ENCODE data around the gene EXD3.

The EXD3 gene

DNA sequence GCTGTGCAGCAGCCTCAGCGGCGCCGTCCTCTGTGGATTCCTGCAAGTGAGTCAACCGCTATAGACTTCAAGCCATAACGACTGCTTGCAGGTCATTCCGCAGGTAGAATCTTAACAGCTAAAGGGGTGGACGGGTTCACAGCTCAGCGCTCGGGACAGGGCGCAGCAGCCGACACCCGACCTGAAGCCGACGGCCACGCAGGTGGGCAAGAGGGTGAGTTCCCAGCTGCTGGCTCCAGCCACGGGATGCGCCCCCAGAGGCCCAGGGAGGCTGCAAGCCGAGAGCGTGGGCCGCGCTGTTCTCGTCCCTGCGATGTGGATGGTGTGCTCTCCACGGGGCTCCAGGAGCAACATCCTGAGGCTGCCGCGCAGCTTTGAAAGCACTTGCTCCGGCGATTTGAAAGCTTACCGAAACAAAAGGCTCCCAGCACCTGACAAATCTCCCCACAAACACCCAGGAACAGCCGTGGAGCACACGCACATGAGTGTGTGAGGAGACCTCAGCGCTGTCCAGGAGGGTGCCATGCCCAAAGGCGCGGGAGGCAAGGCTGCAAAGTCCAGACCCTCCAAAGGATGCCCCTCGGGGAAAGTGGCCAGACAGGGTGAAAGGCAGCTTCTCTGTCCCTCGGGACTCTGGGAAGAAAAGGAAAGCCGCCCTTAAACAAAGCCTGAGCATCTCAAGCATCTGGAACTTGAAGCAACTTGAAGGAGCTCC, 48.7 kb downstream of the EXD3 start:
- no peak for DNase-seq

DNA sequence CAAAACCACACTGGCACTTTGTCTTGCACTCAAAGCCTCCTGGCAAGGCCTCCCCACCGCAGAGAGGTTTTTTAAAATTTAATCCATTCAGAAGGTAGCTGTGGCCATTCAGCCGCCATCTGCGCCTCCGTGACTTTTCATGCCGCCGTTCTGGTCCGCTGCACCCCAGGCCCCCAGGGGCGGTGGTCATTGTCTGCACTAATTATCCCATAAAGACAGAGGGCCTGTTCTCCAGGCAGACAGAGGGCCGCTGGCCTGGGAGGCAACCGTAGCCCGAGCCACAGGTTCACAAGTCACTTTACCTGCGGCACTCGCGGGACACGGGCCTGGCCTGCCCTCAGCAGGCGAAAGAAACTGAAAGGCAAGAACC, 49.4 kb downstream of the EXD3 start:
- DNase-seq: no peak

DNA sequence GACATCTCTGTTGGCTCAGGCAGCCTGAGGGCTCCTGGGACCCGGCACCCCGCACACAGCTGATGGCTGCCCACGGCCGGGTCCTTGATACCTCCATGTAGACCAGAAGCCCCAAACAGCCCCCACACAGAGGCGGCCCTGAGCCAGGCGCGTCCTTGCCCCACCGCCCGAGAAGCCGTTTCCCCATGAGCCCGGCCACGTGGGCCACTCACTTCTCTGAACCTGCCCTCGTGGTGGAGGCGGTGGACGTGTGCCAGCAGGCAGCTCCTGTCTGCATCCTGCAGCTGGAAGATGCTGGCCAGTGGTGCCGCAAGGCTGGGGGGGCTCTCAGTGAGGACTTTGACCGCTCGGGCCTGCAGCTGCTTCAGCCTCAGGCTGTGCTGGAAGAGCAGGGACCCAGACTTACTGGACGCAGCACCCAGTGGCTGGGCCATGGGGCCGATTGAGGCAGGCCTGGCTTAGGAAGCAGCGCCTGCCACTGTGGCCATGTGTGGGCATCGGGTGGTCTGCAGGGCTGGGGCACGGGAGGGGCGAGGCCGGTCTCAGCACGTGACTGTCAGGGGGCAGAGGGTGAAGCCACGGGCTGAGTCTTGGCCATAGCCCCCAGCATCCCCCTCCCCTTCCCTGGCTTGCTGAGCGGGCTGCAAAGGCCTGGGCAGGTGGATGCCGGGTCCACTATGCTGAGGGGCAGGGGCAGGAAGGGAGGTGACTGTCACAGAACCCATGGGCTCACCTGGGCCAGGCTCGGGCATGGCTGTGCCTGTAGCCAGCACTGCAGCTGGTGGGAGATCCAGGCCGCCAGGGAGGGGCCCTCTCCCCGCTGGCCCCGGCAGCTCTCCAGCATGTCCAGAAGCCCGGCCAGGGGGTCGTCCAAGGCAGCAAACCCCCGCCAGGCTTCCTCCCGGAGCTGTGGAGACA, 50.0 kb downstream of the EXD3 start:
- DNase-seq: no peak

DNA sequence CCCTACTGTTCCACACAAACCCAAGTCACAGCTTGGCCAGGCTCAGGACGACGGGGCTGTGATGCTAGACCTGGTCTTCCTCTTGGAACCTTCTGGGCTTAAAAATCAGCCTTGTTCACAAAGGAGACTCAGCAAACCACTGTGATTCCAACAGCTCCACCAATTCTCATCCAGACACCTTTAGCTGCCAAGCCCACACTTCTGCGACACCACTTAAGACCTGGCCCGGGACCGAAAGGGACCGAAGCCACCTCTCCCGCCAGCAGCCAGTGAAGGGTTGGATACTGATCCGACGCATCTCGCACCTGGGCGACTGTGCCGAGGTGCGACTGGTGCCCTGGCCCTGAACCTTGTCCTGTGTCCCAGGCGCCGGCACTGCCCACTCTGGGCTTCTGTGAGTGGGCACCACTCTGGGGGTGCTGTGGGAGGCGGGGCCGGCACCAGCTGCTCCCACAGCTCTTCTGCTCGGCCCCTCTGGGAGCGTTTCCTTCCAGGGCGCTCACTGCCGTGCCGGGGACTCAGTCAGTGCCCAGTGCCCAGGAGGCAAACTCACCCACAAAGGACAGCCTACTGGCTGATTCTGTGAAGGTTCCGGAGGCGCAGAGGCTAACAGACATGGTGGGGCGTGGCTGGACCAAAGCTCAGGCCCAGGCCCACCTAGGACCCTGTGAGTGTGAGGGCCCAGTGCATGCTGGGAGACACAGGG, 50.9 kb downstream of the EXD3 start:
- no peak for DNase-seq

DNA sequence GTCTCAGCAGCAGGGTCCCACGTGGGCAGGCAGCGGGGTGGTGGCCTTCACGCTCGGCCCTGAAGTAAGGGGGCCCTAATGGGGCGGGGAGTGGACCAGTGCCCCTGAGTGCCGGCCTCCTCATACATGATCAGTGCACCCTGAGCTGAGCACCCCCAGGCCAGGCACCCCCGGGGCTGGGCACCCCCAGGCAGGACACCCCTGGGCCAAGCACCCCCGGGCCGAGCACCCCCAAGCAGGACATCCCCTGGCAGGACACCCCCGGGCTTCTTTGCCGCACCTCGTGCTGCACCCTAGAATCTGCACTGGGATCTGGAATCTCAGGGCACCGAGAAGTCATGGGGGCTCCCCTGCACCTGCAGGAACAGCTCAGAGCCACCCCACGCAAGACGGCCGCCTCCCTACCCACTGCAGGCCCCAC, 51.4 kb downstream of the EXD3 start:
- no peak for DNase-seq

DNA sequence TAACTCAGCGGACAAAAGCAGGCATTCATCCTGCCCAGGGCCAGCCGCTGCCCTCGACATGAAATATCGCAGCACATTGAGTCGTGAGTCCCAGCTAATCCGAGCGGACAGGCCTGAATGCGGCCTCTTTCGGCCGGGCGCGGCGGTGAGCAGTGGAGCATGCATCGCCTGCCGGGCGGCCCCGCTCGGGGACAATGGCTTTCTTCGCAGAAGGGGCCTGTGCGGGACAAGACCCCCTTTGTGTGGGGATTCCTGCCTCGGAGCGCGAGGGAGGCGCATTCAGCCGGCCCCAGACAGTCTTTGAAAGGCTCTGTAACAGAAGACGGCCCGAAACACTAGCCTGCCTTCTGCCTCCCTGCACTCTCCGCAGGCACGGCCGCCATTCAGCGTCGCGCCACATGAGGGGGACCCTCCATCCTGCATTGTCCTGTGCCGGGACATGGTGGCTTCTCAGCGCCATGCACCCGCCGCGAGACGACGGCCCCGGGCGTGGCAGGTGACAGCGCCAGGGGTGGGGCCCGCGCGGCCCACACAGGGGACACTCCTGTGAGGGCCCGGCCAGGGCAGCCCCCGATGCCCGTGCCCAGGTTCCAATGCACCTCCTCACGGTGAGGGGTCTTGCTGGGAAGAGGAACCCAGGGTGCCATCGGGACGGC, 52.0 kb downstream of the EXD3 start:
- no peak for DNase-seq

DNA sequence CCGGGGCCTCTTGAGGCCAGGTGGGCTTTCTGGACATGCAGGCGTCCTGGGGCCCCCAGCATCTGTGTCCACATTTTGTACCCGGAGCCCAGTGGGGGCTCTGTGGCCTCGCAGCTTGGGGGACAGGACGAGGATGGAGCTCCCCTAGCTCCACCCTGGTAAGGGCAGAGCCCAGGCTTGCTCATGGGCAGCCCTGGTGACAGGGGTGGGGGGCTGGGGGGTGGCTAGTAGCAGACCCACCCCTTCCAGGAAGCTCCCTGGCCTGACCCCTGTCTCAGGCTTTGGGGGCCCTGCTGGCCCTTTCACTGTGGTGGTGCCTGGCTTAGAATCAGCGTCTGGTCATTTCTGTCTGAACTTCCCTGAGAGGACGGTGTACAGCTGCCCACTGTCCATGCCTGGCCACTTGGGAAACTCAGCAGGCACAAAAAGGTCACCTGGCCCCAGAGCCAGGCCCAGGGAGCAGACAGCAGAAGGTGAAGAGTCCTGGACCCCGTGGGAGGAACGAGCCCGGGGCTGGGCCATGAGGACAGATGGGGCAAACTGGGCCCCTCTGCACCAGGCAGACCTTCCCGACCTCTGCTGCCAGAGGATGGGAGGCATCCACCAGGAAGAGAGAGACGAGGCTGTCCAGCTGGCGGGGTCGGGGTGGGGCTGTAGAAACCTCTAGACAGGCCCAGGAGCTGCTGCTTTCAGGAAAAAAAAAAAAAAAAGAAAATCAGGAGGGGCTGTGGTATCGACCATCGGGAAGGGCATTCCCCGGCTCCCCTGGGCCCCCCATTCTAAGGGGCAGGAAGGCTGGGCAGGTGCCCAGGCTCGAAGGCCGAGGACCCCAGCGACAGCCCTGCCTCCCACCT, 52.8 kb downstream of the EXD3 start:
- DNase-seq: no peak

DNA sequence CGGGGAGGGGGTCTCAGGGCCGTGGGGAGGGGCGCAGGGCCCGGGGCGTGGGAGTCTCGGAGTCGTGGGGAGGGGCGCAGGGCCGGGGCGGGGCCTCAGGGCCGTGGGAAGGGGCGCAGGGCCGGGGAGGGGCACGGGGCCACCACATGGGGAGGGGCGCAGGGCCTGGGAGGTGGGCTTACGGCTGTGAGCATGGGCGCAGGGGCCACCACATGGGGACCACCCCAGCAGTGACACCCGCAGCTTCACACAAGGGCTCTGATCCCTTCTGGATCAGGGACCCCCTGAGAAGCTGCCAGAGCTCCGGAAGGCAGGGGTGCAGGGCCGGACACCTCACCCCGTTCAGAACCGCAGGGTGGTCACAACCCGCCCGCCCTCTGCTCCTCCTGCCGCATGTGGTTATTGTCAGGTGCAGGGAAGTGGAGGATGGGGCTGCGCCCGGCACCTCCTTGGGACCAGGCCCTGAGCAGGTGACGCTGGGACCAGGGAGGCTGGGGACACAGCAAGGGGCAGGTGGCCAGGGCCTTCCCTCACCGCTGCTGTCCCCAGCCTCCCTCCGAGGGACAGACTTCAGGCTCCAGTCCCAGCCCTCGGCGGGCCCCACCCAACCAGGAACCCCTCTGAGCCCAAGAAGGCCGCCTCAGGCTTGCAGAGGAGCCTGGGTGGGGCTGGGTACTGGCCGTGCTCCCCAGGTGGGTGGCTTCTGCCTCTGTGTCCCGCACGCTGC, 53.7 kb downstream of the EXD3 start:
- DNase-seq: no peak

DNA sequence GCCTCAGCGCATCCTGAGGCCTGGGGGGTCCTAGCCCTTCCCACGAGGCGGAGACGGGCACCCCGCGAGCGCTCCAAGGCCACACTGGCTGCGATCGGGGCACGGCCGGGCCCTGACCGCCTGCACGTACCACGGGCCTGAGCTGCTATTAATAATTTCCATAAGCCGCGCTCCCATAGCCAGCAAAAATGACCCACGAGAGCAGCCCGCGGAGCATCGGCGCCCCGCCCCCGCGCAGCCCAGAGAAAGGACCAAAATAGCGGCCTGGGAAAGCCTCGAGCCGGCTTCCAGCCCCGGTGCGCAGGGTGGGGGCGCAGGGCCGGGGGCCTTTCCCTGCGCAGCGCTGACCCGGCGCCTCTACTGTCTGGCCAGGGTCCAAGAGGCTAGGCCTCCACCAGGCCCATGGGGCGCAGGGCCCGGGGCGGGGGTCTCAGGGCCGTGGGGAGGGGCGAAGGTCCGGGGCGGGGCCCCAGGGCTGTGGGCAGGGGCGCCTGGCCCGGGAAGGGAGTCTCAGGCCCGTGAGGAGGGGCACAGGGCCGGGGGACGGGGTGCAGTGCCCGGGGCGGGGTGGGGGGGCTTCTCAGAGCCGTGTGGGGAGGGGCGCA, 54.4 kb downstream of the EXD3 start:
- DNase-seq: no peak

DNA sequence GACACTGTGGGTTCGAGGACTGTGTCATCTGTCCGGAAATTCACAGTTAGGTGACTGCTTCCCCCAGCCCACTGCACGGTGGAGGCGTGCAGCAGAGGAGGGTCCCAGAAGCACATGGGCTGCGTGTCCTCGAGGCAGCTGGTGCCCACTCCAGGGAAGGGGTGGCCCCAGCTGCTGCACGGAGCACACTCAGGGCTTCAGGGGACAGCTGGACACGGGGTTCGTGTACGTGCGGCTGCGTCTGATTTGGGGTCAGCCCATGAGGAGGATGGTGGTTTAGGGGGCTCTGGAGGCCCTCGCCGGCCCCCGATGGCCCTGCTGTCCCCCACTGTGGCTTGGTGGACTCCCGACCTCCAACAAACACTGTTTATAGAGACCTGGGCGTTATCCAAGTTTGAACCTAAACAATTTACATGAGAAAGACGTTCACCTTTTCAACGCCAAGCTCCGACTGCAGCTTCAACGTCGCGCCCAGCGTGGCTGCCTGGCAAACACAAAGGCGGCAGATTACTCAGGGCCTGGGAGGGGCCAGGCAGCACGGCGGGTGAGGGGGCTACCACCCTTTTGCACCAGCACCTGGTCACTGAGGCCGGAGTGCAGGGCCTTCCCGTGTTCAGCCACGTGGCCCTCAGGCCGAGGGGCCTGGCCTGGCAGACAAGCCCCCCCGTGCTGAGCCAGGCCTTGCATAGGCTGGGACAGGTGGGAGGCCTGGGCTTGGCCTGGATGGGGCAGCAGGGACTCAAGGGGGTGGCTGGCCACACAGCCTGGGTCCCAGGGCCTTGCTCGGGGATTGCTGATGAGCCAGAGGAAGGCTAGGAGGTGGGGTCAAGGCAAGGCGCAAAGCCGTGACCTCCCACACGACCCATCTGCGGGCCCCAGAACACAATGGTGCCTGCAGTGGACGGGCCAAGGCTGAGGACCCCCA, 55.2 kb downstream of the EXD3 start:
- no peak for DNase-seq

DNA sequence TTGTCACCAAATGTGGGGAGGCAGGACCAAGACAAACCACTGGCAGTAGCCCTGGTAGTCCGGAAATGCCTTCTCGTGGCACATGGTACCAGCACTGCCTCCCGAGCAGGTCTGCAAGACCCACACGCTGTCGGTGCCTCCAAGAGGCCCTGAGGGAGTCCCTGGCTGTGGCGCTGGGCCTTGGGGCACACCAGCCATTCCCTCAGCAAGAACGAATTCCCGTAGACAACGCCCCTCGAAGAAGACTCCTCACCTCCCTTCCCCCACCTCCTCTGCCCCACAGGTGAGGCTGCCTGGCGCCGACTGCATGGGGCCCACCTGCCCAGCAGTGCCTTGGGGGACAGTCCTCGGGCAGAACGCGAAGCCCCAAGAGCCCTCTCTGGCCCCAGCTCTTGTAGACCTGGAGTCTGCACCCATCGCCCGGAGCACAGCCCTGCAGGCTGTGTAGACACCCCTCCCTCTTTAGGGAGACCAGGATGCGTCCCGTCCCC, 56.0 kb downstream of the EXD3 start:
- no peak for DNase-seq

DNA sequence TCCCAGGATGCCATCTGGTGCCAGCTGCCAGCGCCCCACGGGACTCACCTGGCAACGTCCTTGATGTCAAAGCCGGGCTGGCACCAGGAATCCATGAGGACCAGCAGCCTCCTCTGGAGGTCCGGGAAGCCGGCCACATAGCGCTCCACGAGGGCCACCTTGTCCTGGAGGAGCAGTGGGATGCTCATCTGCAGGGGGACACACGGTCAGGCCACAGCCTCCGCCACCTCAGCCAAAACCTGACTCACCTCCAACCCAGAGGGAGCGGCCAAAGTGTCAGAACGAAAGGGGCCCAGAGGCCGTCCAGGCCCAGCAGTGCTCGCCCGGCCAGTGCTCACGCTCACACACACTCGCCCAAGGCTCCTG, 56.5 kb downstream of the EXD3 start:
- DNase-seq: no peak

DNA sequence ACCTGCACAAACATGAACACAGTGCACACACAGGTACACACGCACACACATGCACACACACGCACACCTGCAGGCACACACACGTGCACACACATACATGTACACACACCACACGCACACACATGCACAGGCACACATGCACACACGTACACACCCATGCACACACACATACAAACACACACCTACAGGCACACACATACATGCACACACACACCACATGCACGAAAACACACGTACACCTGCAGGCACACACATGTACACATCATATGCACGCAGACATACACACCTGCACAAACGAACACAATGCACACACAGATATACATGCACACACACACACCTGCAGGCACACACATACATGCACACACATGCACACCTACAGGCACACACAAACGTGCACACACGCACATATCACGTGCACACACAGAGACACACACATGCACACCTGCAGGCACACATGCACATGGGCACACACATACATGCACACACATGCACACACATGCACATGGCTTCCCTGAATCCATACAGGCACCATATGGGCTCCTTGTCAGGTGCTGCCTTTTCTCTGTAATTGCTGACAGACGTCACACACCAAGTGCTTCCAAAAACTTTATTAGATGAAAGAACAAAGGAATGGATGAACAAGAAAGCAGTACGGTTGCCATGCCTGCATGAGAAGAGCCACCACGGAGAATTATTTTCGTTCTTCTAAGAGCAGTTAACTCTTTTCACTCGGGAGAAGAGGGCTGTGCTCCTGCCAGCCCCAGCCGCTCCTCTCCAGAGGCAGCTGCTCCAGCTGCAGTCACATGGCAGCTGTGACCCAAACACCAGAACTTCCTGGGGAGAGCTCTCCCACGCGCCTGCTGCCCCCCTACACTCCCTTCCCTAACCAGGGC, 57.2 kb downstream of the EXD3 start:
- no peak for DNase-seq

DNA sequence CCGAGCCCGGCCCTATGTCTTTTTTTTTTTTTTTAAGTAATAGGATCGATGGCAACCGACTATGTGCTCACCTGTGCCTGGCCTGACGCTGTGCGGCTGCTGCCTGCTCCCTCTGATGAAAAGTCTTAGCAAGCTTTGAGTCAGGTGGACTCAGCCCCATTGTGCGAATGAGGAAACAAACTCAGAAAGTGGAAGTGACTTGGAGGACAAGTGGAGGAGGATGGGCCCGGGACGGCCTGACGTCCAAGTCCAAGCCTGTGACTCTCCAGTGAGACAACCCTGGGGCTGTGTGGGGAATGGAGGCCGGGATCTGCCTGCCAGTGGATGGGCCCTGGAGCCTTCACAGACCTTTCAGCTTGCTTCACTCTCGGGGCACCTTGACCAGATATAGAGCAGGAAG, 57.9 kb downstream of the EXD3 start:
- DNase-seq: no peak

DNA sequence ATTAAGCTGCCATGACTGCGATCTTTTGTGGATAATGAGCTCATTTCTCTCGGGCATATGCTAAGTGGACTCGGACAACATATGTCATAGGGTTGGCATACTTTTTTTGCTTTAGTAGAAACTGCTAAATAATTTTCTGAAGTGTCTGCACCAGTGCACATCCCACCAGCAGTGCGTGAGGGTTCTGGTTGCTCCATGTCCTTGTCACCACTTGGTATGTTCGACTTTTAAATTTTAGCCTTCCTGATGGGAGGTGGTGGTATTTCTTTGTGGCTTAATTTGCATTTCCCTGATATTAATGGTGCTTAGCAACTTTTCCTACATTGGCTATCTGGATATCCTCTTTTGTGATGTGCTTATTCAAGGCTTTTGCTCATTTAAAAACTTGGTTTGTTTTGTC, 63.1 kb downstream of the EXD3 start:
- no peak for DNase-seq

DNA sequence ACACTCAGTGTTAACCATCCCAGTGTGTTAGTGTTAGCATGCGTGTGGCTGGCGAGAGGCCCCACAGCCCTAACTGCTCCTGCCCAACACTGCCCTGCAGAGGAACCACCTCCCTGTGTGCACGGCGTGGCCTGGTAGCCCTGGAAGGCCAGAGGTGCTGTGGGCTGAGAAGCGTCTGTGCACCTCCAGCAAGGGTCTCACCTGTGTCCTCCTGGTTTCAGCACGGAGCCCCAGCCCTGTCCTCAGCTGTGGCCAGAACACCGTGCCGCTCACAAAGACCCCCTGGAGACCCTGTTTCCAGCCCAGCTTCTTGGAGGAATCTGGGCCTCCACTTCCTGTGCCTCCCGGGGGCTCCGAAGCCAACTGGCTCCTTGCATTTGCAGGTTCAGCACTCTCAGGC, 64.8 kb downstream of the EXD3 start:
- no peak for DNase-seq

DNA sequence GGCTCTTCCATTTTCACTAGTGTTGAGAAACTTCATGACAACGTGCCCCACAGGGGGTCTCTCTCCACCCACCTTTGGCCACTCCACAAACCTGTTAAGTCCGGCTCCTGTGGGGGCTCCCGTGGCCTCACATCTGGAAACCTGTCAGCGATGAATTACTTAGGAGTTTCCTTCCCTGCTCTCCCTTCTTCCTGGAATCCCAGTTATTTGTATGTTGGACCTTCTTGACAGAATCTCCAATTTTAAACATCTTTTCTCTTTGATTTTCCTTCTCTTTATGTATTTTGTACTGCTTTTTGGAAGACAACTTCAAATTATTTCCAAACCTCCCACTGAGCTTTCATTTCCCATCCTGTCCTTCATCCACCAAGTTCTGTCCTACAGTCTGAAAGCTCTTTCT, 65.8 kb downstream of the EXD3 start:
- DNase-seq: no peak

DNA sequence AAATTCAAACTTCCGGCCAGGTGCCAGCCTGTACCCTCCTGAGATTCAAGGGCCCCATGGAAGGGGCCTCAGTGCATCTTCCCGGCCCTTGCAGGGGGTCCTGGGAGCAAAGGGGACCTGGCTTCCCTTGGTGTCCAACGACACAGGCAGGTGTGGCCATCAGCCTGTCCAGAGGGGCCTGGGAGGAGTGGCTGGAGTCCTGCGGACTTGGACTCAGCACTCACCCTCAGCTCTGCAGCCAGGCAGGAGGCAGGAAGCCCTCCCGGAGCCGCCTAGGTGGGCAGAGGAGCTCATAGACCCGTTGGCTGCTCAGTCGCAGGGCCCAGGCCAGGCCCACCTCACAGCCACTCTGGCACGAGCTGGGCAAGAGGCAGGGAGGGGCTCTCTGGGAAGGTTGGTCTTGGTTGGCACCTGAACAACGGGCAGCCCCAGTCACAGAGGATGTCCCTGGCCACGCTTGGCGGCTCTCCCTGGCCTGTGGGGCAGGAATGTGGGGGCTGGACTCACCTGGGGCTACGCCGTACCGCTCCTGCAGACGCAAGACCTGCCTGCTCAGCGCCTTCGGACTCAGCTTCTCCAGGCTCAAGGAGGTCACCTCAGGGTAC, 67.1 kb downstream of the EXD3 start:
- DNase-seq: no peak

Data from GDM1 (cell line).